GM20000 (cell line): ENCODE results near the gene ANKRD1.

Experiments used
- DNase-seq: peaks from one replicate; pipeline ENCODE4 v3.0.0; 2012; ENCODE audit warnings: low spot score
- TF ChIP-seq, protein P1 (sequence below): IDR thresholded peaks from 2 replicates; pipeline ENCODE4 v1.5.1; 2012; ENCODE audit warnings: mild to moderate bottlenecking, control low read depth; ENCODE audit errors: extremely low read depth, missing control alignments

ANKRD1 gene

DNA sequence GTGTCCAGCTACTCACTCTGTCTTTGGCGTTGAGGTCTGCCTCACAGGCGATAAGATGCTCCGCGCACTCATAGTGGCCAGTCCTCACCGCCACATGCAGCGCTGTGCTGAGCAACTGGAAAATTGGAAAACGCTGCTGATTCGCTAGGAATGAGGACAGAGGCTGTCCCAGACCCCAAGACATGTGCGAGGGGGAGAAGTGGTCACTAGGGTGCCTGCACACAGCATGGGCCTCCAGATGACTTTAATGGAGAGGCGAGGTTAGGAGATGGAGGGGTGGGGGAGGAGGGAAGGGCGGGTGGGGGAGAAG is 5.2 kb downstream of the ANKRD1 start:
- DNase-seq: no peak

DNA sequence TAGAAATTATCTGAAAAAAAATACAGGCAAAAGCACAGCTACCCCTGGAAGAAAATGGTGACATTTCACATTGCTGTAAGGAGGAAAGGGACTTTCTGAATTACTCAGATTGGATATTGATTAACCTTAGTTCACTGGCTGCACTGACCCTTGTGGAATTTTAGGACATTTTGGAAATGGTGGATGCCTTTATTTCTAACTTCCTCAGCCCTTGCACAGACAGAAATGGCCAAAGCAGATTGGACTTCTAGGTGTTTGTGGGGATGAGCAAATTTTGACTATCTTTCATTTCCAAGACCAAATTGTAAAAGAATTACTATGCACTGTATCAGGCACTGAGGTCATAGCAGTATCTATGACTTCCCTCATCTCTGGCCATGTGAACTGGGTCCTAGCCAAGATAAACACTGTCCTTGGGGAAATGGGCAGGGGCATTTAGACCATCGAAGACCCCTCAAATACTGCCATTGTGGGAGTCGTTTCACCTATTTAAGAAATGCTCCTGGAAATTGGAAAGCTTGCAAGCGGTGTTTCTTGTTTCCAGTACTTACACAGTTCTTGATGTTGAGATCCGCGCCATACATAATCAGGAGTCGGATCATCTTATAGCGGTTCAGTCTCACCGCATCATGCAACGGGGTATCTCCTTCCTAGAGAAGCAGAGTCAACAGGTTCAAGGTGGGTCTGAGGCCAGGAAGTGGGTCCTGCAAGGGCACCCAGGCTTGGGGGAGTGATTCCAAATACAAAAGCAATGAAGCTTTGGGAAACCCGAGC is 5.7 kb downstream of the ANKRD1 start:
- TF ChIP-seq, protein P1, sequence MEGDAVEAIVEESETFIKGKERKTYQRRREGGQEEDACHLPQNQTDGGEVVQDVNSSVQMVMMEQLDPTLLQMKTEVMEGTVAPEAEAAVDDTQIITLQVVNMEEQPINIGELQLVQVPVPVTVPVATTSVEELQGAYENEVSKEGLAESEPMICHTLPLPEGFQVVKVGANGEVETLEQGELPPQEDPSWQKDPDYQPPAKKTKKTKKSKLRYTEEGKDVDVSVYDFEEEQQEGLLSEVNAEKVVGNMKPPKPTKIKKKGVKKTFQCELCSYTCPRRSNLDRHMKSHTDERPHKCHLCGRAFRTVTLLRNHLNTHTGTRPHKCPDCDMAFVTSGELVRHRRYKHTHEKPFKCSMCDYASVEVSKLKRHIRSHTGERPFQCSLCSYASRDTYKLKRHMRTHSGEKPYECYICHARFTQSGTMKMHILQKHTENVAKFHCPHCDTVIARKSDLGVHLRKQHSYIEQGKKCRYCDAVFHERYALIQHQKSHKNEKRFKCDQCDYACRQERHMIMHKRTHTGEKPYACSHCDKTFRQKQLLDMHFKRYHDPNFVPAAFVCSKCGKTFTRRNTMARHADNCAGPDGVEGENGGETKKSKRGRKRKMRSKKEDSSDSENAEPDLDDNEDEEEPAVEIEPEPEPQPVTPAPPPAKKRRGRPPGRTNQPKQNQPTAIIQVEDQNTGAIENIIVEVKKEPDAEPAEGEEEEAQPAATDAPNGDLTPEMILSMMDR: no peak
- no peak for DNase-seq

More for the DNA sequence above, 5.2 kb downstream of the ANKRD1 start:
- TF ChIP-seq, protein P1: no peak

DNA sequence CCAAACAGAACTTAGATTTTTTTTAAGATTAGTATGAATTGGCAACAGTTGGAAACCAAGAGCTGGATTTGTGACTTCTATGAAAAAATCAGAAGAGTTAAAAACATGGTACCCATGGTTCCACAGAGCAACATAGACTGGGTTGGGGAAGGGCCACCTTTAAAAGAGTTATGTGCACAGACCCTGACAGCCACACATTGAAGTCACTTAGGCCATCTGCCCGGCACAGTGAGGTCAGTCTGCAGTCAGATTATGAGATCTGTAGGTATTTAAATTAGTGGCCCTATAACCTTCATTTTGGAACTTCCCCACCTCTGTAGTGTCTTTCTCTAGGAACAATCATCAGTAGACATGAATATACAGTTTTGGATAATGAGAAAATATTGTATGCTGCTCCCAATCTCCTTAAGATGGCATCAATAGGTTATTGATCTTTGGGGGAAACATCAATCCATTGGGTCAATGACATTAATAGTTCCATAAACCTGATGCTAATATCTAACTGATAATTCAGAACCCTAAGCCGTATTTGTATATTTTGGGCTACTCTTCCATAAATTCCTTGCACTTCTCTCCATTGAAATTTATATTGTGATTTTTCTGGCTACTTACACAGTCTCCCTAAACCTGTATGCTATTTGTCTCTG is 7.0 kb downstream of the ANKRD1 start:
- TF ChIP-seq, protein P1: no peak
- no peak for DNase-seq

DNA sequence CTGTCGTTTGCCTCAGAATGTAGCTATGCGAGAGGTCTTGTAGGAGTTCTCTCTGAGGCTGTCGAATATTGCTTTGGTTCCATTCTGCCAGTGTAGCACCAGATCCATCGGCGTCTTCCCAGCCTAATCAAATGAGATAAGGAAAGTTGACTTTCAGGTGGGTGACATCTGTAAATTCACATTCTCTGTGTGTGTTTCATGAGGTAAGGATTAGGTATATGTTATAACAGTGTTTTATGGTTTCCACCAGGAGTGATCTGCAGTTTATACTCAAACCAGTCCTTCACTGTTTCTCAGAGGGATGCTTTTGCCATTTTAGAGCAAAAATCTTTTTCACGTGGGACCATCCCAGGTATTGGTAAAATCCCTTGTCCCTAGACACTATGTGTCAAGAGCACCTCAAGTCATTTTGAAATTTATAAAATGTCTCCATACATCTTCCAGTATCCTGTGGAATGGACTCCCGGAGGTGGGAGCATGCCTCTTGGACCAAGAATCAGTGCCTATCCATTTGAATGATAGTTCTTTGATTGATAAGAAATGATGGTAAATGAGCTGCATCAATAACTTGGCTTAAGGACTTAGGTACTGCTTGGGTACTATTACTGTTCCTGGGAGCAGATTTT is 7.9 kb downstream of the ANKRD1 start:
- TF ChIP-seq, protein P1: no peak
- DNase-seq: no peak

DNA sequence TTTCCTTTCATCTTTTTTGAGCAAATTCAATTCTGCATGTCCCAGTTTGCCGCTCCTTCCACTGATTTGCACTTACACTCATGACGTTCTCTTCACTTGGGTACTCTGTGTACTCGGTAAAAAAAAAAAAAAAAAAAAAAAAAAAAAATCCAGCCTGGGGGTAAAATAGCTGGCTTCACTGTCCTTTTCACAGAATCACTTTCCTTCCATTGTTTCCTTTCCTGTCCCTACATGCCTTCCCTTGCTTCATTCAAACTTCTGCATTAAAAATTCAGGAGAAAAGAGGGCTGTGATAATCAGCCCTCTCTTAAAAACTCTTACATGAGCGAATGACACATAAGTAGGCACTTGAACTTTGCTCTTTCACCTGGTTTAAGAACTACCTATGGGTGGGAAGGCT is 8.7 kb downstream of the ANKRD1 start:
- no peak for DNase-seq
- TF ChIP-seq, protein P1: no peak

DNA sequence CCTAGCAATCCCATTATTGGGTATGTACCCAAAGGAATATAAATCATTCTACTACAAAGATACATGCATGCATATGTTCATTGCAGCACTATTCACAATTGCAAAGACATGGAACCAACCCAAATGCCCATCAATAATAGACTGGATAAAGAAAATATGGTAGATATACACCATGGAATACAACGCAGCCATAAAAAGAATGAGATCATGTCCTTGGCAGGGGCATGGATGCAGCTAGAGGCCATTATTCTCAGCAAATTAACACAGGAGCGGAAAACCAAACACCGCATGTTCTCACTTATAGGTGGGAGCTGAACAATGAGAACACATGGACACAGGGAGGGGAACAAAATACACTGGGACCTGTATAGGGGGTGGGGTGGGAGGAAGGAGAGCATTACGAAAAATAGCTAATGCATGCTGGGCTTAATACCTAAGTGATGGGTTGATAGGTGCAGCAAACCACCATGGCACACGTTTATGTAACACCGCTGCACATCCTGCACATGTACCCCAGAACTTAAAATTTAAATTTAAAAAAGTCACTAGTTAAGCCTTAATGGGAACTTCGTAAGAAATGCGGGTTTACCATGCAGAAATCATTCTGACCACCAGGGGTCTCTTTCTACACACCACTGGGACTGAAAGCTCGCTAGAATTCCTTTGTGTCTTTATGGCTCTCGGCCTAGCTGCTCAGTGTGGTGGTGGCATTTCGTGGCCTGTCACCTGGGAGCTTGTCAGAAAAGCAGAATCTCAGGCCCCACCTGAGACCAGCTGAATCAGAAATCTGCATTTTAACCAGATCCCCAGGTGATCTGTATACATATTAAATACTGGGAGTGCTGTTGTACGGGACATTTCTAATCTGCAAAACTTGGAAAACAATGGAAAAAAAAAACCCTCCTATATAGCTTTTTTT is 9.5 kb downstream of the ANKRD1 start:
- peak; percentile 55 for DNase-seq
- TF ChIP-seq, protein P1: peak; percentile 64
